Progenitor cell of endocrine pancreas (in vitro differentiated cells): ENCODE data around the gene LANCL3. TPM values are rescaled to one million over a fixed set of nuclear protein-coding genes. Genes with fewer than 3 reads are reported as not detected.
"Not testable (repeated sequence)": the region's sequence is repeated elsewhere in the genome, so short reads cannot be mapped to it uniquely, and the experiment has no call there.

ENCODE experiments used
- DNase-seq: peaks from one replicate; pipeline ENCODE4 v3.0.0; 2021; ENCODE audit warnings: low spot score; ENCODE audit not compliant: unreplicated experiment
- H3K27ac Mint-ChIP-seq: 2 replicates; pipeline ENCODE4 v1.8.0; 2021; ENCODE audit warnings: mild to moderate bottlenecking, moderate library complexity, mixed read lengths
- H3K27me3 Mint-ChIP-seq: 2 replicates; pipeline ENCODE4 v1.8.0; 2021; ENCODE audit warnings: mixed read lengths
- H3K36me3 Mint-ChIP-seq: 2 replicates; pipeline ENCODE4 v1.8.0; 2022; ENCODE audit warnings: mixed read lengths; ENCODE audit not compliant: insufficient read depth
- H3K4me1 Mint-ChIP-seq: 2 replicates; pipeline ENCODE4 v1.8.0; 2021; ENCODE audit warnings: low read depth, mixed read lengths
- H3K4me3 Mint-ChIP-seq: 2 replicates; pipeline ENCODE4 v1.8.0; 2021; ENCODE audit warnings: low read depth, mild to moderate bottlenecking, moderate library complexity, mixed read lengths
- H3K9me3 Mint-ChIP-seq: 2 replicates; pipeline ENCODE4 v1.8.0; 2021; ENCODE audit warnings: low read depth, mixed read lengths
- total RNA-seq: library from RNA; stranded (reverse); gene quantifications from 2 replicates; pipeline ENCODE4 v1.2.1, GENCODE V29; 2021
- TF ChIP-seq, protein P1 (sequence below): fragments of 200-600 bp; sonication (generic); IDR thresholded peaks from one replicate; pipeline ENCODE4 v1.5.0; 2021; ENCODE audit warnings: antibody characterized with exemption, mild to moderate bottlenecking; ENCODE audit not compliant: unreplicated experiment

The LANCL3 gene
- total RNA-seq, 1 donor from 2014 or later, result 0.19 TPM

- no peaks in the 10 kb centered on the region for H3K4me1 Mint-ChIP-seq
- DNase-seq, result no peak
Measured at GRCh38 chrX:37553476-37553875, 18.0 kb upstream of the LANCL3 start.

DNA sequence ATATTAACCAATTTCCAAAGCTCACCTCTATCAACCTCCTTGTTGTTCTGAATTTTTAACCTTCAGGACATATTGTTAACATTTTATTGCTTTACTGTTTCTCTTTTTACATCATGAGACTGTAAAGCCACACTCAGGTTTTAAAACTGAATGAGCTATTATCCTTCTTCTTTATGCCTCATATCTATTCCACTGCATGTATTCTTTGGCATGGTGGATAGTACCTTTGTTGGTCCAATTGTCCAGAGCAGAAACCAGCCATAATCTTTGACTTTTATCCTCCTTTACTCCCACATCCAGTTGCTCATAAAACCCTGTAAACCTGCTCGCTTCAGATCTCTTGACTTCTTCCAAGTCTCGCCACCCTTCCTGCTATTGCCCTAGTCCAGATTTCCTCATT lies 6.2 kb upstream of the LANCL3 start:
- H3K4me1 Mint-ChIP-seq, DNase-seq, H3K27me3 Mint-ChIP-seq, H3K27ac Mint-ChIP-seq, H3K4me3 Mint-ChIP-seq, H3K36me3 Mint-ChIP-seq: not testable (repeated sequence)
- peaks cover 17% of the 10 kb centered on the region for H3K9me3 Mint-ChIP-seq

More at GRCh38 chrX:37553476-37553875, 18.0 kb upstream of the LANCL3 start:
- Mint-ChIP-seq H3K36me3 (no peaks in the 10 kb centered on the region), H3K9me3 (peaks cover 10% of the 10 kb centered on the region), H3K27me3 (no peaks in the 10 kb centered on the region), H3K4me3 (no peak overlapping the region), H3K27ac (no peak overlapping the region)
- TF ChIP-seq, protein P1, sequence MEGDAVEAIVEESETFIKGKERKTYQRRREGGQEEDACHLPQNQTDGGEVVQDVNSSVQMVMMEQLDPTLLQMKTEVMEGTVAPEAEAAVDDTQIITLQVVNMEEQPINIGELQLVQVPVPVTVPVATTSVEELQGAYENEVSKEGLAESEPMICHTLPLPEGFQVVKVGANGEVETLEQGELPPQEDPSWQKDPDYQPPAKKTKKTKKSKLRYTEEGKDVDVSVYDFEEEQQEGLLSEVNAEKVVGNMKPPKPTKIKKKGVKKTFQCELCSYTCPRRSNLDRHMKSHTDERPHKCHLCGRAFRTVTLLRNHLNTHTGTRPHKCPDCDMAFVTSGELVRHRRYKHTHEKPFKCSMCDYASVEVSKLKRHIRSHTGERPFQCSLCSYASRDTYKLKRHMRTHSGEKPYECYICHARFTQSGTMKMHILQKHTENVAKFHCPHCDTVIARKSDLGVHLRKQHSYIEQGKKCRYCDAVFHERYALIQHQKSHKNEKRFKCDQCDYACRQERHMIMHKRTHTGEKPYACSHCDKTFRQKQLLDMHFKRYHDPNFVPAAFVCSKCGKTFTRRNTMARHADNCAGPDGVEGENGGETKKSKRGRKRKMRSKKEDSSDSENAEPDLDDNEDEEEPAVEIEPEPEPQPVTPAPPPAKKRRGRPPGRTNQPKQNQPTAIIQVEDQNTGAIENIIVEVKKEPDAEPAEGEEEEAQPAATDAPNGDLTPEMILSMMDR, result no peak

GRCh38 chrX:37570349-37570748 lies 1.1 kb upstream of the LANCL3 start:
- not testable (repeated sequence) for H3K4me3 Mint-ChIP-seq, H3K27ac Mint-ChIP-seq, H3K36me3 Mint-ChIP-seq, H3K4me1 Mint-ChIP-seq, DNase-seq
- Mint-ChIP-seq H3K9me3 (peaks cover 10% of the 10 kb centered on the region), H3K27me3 (peaks cover 23% of the 10 kb centered on the region)

GRCh38 chrX:37572108-37572587 lies 687 bp downstream of the LANCL3 start:
- H3K9me3 Mint-ChIP-seq, result peaks cover 10% of the 10 kb centered on the region
- DNase-seq, H3K27ac Mint-ChIP-seq, H3K36me3 Mint-ChIP-seq, H3K4me1 Mint-ChIP-seq: not testable (repeated sequence)
- H3K27me3 Mint-ChIP-seq, result peaks cover 20% of the 10 kb centered on the region
- TF ChIP-seq, protein P1, result peak; percentile 52
- peak overlapping the region; percentile 73 for H3K4me3 Mint-ChIP-seq

DNA sequence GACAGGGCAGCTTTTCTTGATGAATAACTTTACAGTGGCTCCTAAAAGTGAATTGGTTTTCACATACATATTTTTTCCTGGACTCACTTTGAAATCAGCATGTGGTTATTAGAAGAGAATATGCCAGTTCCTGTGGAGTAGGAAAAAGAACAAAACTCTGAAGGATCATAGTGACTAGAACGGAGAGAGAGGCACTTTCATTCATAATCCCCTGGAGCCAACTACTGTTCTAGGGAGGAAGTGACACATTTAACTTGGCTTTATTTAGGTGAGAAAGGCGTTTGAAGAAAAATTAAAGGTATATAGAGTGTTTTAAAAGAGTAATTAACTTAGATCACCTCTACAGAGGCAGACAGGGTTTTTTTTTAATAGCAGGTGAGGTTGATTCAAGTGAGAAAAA lies 1.7 kb downstream of the LANCL3 start:
- not testable (repeated sequence) for H3K9me3 Mint-ChIP-seq
- H3K27me3 Mint-ChIP-seq, result peaks cover 20% of the 10 kb centered on the region

GRCh38 chrX:37578045-37578444 lies 6.6 kb downstream of the LANCL3 start:
- DNase-seq, result no peak
- TF ChIP-seq, protein P1, result no peak
- Mint-ChIP-seq H3K27ac (no peak overlapping the region), H3K27me3 (peaks cover 12% of the 10 kb centered on the region), H3K4me3 (no peak overlapping the region), H3K9me3 (peaks cover 3% of the 10 kb centered on the region), H3K36me3 (no peaks in the 10 kb centered on the region), H3K4me1 (no peaks in the 10 kb centered on the region)

More for the DNA sequence above, 1.7 kb downstream of the LANCL3 start:
- H3K4me3 Mint-ChIP-seq, H3K36me3 Mint-ChIP-seq, H3K4me1 Mint-ChIP-seq, H3K27ac Mint-ChIP-seq, DNase-seq: not testable (repeated sequence)

DNA sequence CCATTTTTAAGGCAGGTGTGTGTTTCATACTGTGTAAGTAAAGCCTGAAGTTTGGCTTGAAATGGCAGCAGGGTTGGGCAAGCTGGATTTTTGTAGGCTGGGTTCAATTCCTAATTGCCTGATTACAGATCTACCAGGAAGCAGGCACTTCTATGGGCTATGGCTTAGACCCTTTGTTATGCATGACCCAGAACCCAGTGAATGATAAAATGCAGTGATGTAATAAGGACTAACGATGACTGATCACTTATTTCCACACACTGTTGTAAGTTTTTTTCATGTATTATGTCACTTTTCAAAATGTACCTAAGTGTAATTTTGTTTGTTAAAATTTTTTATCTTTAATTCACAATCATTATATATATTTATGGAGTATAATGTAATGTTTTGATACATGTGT lies 8.6 kb downstream of the LANCL3 start:
- Mint-ChIP-seq H3K27me3 (no peaks in the 10 kb centered on the region), H3K4me3 (no peak overlapping the region), H3K36me3 (no peaks in the 10 kb centered on the region), H3K9me3 (peaks cover 8% of the 10 kb centered on the region), H3K4me1 (no peaks in the 10 kb centered on the region), H3K27ac (no peak overlapping the region)
- no peak for DNase-seq
- TF ChIP-seq, protein P1, result no peak

GRCh38 chrX:37587337-37587736 lies 15.9 kb downstream of the LANCL3 start:
- not testable (repeated sequence) for H3K4me1 Mint-ChIP-seq
- H3K9me3 Mint-ChIP-seq, result peaks cover 15% of the 10 kb centered on the region

More at GRCh38 chrX:37587337-37587736, 15.9 kb downstream of the LANCL3 start:
- H3K4me3 Mint-ChIP-seq, H3K27ac Mint-ChIP-seq, H3K36me3 Mint-ChIP-seq, DNase-seq, H3K27me3 Mint-ChIP-seq: not testable (repeated sequence)
